Measurements from ENCODE around the gene COX4I2.
"Not testable (repeated sequence)": the region's sequence is repeated elsewhere in the genome, so short reads cannot be mapped to it uniquely, and the experiment has no call there.

The COX4I2 gene

DNA sequence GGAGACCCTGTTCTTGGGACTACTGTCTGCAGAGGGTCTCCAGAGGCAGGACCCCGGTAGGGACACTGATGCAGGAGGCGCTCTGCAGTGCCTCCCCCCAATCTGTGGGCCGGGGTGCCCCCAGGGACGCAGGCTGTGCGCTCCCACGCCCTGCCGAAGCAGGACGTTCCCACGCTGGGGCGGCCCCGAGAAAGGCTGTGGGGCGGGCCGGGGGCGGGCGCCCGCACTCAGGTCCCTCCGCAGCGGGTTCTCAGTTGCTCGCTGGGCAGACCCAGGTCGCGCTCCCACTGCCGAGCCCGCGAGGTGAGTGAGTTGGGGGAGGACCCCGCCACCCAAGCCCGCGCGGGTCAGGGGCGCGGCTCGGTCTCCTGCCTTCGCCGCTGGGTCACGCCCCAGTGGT lies at the start of gene COX4I2:
Gene COX4I2 (plus strand): TSS at position 253 of the 400 bp plus-strand sequence. CDS start 1,106 bp downstream, outside the sequence.
- DNase-seq: no peak

DNA sequence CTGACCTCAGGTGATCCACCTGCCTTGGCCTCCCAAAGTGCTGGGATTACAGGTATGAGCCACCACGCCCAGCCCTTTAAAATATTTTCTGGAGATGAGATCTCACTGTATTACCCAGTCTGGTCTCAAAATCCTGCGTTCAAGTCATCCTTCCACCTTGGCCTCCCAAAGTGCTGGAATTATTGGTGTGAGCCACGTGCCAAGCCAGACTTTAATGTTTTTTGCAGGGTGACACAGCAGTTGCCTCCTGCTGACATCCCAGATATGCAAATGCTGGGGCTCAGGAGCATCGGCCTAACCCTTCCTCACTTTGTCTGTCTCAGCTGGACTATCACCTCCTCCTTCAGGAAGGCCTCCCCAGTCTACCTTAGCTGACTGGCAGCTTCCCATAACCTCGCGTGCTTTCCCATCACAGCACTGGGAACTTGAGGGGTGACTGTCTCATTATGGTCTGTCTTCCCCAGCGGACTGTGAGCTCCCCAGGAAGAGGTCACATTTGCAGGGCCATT lies 46.9 kb upstream of the COX4I2 start:
- no peak for DNase-seq

DNA sequence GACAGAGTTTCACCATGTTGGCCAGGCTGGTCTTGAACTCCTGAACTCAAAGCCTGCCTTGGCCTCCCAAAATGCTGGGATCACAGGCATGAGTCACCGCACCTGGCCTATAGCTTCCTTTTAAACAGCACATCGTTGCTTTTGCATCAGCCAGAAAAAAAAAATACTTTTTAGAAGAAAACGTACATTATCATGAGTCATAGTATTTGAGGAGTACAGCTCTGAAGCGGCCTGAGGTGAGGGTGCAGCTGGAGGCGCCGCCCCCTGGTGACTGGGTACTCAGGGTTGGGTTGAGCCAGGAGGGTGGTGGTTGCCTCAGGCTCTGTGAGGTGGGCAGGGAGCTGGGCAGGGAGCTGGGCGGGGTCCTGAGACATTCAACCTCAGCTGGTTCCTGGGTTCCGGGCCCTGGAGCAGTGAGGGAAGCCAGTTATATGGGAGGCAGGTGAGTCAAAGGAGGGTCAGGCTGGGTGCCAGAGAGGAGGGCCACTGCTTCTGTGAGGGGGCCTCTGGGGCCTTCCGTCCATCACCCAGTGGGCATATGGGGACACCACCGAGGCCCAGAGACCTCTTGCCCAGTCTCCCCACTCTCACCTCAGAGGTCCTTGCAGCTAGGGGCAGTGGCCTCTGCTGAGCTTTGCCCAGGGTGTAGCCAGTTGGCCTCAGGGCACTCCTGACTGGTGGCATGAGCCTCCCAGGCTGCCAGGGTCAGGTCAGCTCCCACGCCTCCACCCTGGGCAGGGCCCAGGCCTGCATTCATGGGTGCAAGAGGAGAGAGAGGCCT lies 44.3 kb upstream of the COX4I2 start:
- DNase-seq: no peak

DNA sequence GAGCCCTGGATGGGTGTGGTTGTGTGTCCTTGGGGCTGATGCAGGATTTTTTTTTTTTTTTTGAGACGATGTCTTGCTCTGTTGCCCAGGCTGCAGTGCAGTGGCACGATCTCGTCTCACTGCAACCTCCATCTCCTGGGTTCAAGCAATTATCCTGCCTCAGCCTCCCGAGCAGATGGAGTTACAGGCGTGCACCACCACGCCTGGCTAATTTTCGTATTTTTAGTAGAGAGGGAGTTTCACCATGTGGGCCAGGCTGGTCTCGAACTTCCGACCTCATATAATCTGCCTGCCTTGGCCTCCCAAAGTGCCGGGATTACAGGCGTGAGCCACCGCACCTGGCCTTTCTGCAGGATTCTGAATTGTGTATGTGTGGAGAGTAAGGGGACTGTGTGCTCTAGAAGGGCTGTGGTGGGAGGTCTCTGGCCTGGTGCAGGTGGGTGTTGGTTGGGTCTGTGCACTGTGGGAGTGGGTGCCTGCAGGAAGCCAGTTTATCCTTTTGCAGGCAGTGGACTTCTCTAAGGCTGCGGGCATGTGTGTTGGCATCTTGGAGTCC lies 43.6 kb upstream of the COX4I2 start:
- no peak for DNase-seq

DNA sequence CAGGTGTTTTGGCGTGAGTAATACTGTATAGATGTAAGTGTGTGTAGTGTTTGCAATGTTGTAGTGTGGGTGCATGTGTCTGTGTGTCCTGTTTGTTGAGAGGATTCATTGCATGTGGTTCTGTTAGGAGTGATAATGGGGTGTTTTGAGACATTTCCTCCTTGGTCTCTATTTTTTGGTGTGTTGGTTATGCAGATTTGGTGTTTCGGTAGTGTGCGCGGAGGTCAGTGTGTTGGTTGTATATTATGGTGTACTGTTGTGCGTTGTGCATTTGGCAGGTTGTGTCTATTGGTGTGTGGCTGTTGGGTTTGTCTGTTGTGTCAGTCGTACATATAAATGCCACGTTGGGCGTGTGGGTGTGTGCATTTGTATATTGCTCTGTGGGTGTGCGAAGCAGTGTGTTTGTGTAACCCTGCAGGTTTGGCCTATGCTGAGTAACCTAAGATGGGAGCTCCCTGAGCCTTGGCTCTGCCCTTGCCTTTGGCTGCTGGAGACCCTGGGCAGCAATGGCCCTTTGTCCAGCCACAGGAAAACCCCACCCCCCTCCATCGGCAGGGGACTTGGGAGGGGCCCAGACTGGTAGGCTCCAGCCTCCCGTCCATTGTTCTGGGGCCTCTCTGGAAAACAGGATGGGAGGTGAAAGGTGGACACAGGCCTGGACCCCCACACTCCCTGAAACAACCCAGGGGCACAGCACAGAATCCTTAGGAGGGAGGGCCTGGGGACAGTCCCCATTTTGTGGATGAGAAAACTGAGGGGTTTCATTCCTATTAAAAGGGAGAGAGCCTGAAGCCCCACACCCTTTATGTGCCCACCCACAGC lies 42.9 kb upstream of the COX4I2 start:
- no peak for DNase-seq

DNA sequence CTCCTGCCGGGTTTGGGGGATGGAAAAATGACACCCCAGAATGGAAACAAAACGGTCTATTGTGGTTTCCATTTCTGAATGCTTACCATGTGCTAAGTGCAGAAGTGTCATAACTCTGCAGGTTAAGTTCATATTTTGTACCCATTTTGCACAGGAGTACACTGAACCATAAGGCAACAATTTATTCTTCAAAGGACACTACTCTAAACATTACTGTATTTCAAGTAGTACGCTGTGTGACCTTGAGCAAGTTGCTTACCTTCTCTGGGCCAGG lies 42.4 kb upstream of the COX4I2 start:
- no peak for DNase-seq

DNA sequence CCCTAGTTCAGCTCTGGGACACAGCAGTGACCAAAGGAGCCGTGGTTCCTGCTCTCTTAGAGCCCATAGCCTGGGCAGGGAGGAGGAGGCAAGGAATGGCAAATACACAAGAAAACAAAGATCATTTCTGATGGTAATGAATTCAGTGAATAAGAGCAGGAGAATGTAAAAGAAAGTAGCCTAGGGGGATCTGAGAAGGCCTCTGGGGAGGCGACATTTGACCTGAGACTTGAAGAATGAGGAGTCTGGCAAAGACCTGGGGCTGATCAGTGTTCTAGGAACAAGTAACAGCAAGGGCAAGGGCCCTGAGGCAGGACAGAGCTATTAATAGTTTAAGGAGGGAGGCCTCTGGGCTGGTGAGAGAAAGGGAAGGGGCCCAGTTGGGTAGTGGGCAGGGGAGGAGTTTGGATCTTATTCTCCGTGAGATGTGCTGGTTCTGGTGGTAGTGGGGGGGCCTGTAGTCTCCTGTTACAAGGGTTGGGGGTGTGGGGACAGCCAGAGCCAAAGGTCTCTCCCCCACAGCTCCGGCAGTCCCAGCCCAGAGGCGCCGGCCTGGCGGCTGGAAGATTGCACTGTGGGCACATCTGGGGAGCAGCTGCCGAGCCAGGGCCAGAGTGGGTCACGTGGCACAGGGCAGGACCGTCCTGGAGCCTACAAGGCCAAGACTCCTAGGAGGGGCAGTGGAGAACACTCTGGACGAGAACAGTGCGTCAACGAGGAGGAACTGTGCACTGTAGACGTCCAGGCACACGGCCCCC lies 41.9 kb upstream of the COX4I2 start:
- DNase-seq: no peak

DNA sequence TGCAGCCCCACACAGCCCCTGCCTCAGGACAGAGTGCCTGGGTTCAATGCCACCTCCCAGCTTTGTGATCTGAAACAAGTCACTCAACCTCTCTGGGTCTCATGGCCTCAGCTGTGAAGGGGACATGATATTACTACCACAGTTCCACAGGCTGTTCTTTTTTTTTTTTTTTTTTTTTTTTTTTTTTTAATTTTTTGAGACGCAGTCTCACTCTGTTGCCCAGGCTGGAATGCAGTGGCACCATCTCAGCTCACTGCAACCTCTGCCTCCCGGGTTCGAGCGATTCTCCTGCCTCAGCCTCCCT lies 41.3 kb upstream of the COX4I2 start:
- DNase-seq: not testable (repeated sequence)

DNA sequence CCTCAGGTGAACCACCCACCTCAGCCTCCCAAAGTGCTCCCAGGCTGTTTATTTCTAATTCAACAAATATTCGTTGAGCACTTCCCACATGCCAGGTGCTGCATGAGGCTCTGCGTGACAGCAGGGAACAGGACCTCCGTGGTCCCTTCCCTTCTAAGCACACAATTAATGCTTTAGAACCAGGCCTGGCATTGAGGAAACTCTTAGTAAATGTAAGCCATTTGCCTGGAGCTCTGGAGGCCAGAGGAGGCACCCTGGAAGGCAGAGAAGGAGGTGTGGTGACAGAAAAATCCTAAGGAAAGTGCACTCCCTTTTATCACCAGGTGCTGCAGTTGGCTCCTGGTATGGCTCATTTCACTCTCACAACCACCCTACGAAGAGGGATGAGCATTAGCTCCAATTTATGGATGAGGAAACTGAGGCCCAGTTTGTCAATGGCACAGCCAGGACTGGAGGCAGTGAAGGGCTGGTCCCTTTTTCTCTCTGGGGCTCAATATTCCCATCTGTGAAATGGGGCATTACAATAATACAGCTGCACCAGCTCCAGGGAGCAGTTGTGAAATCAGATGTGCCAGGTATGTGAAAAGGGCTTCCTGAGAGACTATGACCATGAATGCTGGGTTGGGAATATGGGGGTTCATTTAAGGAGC lies 40.8 kb upstream of the COX4I2 start:
- DNase-seq: no peak

DNA sequence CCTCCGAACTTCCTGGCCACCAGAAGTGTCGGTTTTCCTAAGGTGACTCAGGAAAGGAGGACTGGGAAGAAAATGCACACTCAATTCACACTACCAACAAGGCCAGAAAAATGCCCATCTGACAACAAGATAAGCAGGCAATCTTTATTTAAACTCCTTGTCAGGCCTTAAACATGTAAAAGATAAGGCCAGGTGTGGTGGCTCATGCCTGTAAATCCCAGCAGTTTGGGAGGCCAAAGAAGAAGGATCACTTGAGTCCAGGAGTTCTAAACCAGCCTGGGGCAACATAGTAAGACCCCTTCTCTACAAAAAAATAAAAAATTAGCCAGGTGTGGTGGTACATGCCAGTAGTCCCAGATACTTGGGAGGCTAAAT lies 40.2 kb upstream of the COX4I2 start:
- DNase-seq: no peak

DNA sequence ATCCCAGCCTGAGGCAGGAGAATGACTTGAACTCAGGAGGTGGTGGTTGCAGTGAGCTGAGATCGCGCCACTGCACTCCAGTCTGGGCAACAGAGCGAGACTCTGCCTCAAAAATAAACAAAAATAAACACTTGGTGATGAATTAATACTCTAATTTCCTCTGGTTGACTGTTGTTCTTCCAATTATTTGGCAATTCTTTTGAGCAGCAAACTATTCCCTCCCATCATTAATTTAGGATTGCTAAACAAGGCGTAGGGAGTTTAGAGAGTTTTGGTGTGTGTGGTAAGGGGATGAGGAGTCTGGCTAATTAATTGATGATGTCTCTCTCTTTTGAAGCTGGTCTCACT lies 35.3 kb upstream of the COX4I2 start:
- no peak for DNase-seq

DNA sequence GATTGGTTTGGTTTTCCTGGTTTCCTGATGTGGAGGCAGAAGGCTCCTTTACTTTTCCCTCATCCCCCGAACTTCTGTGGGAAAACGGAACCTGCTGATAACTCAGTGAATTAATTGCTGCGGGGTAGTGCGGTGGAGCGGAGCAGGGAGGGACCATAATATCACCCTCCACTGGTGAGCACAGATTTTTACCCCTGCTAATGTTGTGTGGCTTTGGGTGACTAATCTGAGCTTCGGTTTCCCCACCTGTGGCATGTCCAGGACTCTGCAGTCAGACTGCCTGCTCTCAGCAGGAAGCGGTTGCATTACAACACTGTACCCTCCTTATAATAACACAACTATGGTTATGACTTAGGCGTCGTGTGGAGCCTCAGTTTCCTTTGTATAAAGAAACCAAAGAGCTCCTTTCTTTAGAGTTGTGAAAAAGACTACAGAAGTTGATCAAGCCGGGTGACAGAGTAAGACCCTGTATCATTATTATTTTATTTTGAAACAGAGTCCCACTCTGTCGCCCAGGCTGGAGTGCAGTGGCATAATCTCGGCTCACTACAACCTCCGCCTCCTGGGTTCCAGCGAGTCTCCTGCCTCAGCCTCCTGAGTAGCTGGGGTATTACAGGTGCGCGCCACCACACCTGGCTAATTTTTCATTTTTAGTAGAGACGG lies 34.8 kb upstream of the COX4I2 start:
- peak; percentile 35 to 39 for DNase-seq

DNA sequence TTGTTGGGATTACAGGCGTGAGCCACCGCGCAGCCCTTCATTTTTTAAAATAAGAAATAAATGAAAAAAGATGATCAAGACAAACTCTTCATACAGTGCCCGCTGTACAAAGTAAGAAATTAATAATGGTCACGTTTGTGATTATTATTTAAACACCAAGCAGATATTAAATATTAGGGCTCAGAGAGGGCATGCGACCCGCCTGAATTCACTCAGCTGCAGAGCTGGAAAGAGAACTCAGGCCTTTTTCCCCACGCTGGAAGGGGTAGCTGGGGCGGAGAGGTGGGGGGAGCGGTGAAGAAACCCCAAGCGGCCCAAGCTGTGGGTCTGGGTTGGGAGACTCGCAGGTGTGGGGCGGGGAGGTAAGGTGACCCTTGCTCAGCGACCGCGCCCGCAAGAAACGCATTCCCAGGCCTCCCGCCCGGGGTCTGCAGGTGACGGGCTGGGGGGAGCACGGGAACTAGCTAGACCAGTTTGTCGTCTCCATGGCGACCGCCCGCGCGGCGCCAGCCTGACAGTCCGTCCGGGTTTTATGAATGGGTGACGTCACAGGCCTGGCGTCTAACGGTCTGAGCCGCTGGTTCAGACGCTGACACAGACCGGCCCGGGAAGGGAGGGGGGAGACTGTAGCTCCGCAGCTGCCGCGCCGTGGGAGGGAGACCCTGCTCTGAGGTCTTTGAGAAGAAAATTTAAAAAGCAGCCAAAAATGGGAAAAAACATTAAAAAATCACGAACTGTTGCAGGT lies 33.7 kb upstream of the COX4I2 start:
- DNase-seq: peak; percentile 61 to 65

DNA sequence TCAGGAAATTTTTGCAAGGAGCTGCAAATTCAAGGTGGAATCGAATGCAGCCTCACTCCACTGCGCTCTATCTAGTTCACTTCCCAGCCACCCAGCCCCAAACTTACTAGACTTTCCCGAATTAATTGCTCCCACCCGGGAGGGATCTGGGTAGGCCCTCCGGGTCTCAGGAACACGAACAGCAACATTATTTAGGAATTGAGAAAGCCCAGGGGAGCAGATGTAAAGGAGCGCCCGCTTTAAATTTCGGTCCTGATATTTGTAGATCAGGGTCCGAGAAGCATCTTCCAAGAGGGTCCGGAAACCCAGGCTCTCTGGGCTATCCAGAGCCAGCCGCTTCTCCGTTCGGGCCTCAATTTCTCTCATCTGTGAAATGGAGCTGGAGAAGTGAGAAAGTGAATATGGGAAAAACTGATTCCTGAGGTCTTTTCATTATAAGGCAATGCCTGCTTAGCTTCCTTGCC lies 33.1 kb upstream of the COX4I2 start:
- no peak for DNase-seq

DNA sequence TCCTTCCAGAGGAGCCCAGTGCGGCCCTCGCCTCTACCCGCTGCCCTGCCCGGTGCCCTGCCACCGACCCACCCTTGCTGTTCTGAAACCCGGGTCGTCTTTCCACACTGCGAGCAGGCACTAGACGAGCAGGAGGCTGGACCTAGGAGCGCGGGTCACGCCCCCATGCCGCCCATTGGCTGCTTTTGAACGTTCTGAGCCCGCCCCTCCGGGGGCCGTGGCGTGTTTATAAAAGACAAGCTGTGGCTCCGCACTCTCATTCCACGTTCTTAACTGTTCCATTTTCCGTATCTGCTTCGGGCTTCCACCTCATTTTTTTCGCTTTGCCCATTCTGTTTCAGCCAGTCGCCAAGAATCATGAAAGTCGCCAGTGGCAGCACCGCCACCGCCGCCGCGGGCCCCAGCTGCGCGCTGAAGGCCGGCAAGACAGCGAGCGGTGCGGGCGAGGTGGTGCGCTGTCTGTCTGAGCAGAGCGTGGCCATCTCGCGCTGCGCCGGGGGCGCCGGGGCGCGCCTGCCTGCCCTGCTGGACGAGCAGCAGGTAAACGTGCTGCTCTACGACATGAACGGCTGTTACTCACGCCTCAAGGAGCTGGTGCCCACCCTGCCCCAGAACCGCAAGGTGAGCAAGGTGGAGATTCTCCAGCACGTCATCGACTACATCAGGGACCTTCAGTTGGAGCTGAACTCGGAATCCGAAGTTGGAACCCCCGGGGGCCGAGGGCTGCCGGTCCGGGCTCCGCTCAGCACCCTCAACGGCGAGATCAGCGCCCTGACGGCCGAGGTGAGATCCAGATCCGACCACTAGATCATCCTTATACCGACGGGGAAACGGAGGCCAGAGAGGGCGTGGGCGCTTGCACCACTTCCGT lies 32.4 kb upstream of the COX4I2 start, which contains the start of gene ID1:
Gene ID1 (plus strand): TSS at position 259 of the 871 bp plus-strand sequence. CDS start 99 bp downstream, at position 358.
- DNase-seq: peak; percentile 79 to 80

DNA sequence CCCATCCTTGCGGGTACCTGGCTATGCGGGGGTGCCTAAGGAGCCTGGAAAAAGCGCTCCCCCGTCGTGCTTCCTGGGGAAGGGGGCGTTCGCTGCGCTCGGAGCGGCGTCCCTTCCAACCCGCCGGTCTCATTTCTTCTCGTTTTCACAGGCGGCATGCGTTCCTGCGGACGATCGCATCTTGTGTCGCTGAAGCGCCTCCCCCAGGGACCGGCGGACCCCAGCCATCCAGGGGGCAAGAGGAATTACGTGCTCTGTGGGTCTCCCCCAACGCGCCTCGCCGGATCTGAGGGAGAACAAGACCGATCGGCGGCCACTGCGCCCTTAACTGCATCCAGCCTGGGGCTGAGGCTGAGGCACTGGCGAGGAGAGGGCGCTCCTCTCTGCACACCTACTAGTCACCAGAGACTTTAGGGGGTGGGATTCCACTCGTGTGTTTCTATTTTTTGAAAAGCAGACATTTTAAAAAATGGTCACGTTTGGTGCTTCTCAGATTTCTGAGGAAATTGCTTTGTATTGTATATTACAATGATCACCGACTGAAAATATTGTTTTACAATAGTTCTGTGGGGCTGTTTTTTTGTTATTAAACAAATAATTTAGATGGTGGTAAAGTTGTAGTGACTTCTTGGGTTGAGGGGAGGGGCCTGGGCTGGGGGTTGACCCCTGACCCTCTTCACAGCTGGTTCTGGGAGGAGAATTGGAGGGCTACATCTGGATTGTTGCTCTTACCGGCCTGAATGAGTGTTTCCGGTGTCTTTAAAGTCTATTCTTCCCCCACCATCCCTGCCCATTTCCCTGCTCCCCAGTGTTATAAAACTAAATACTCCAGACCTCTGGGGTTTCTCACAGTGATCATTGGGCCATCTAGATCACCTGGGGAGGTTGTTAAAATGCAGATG lies 31.6 kb upstream of the COX4I2 start:
- DNase-seq: no peak

DNA sequence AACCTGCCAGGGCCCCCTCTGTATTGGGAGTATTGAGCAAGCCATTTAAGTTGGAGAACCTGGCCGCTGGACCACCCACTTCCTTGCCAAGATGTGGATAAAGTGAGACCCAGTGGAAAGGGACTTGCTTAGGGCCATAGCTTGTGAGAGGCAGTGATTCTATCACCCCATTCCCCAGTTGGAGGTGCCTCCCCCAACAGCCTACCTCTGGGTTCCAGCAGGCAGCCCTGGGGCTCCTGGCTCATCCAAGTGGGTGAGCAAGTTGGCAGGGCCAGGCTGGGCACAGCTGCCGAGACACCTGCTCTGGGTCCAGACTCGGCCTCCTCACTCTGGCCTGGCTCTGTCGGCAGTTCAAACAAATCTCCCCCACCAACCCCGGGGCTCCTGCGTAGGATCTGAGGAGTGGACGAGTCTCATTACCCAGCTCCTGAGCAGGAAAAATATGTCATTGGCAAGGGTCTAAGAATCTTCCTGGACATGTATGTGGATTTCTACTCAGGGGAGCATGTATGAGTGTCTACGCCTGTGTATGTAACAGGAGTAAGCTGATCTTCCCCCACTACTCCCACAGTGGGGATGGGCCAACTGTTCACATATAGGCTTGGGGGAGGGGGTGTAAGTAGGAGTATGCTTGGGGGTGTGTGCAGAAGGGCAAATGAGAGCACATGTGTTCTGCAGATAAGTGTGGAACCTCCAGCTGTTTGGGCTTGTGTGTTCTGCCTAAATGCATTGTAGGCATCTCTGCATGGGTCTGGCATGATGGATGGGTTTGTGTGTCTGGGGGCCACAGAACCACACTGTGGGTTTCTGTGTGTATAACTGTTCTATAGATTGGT lies 30.7 kb upstream of the COX4I2 start:
- no peak for DNase-seq

DNA sequence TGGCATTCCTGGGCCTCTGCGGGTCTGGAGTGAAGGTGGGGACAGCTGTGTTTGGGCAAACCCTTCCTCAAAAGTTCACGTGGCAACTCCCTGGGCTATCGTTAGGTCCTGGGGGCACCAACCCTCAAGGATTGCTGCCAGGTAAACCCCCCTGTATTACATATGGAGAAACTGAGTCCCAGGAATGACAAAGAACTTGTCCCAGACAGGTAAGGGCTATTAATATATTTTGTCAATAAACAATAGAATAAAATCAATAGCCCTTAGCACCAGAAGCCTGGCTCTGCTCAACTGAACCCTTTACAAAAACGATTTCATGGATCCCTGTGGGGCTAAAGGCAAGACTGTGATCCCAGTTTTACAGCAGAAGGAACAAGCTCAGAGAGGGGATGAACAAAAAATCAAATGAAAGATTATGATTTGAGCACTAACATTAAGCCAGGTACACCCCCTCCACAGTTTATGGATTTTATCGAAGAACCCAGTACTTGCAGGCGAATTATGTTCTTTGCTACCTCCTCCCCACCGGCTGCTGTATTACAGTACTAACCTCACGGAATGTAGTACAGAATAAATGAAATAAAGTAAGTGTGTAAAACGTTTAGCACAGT lies 30.0 kb upstream of the COX4I2 start:
- no peak for DNase-seq
